GM12878 (cell line): Measurements from ENCODE around the gene PTPRN2. TPM values are rescaled to one million over a fixed set of nuclear protein-coding genes. Genes with fewer than 3 reads are reported as not detected.

ENCODE experiments used
- ATAC-seq: fragments of 200-7000 bp; cut with Tn5 transposase; 3 replicates; pipeline ENCODE4 v1.9.1; 2020; ENCODE audit warnings: mild to moderate bottlenecking, moderate library complexity
- BruUV-seq: library from RNA; stranded (reverse); fragments of 400-500 nt; replicated peaks from 2 replicates; lab custom pipeline; 2021; lab: Mats Ljungman, UMichigan
- CTCF ChIA-PET: fragments of 300-600 bp; sonication (Branson Sonifier 250); formaldehyde crosslinking; extraction: SDS; loops from one replicate; lab custom pipeline; 2021; ENCODE audit warnings: inconsistent platforms; lab: Yijun Ruan, JAX
- POLR2A ChIA-PET: fragments of 350-600 bp; formaldehyde crosslinking; extraction: SDS; loops from one replicate; lab custom pipeline; 2021; ENCODE audit warnings: inconsistent platforms; lab: Charles Lee
- RAD21 ChIA-PET: fragments of 300-600 bp; sonication (Branson Sonifier 250); formaldehyde crosslinking; loops from one replicate; lab custom pipeline; 2023; ENCODE audit warnings: antibody characterized with exemption; ENCODE audit not compliant: unreplicated experiment; lab: Charles Lee
- SMC1A ChIA-PET: fragments of 300-600 bp; sonication (Branson Sonifier 250); formaldehyde crosslinking; loops from one replicate; lab custom pipeline; 2023; ENCODE audit not compliant: unreplicated experiment, uncharacterized antibody; lab: Charles Lee
- DNase-seq: peaks from one replicate; pipeline ENCODE4 v3.0.0-alpha.2; 2011; ENCODE audit warnings: low read depth, low spot score
- FAIRE-seq: peaks from 3 replicates; lab custom pipeline; 2011; peaks lifted over from hg19 to GRCh38; lab: Jason Lieb, UNC
- H2AFZ ChIP-seq: 2 replicates; pipeline ENCODE4 v1.6.0; 2011; ENCODE audit warnings: low read depth, low read length, control low read depth; ENCODE audit not compliant: control insufficient read depth
- H3K27ac ChIP-seq: 2 replicates; pipeline ENCODE4 v1.5.1; 2011; ENCODE audit warnings: control low read depth; ENCODE audit not compliant: control insufficient read depth, insufficient read depth
- H3K27me3 ChIP-seq, 2 experiments: replicated peaks in 1 of 2; 2 replicates each; pipeline versions ENCODE4 v1.6.0 to v1.6.1; 2011; ENCODE audit warnings: low read length in 1 of 2; ENCODE audit not compliant: control insufficient read depth in 2 of 2, insufficient read depth in 2 of 2
- H3K36me3 ChIP-seq, 2 experiments: 2 replicates each; pipeline ENCODE4 v1.5.1; 2011; ENCODE audit warnings: low read length in 1 of 2; ENCODE audit not compliant: control insufficient read depth in 2 of 2, insufficient read depth in 2 of 2
- H3K4me1 ChIP-seq: 2 replicates; pipeline ENCODE4 v1.6.1; 2011; ENCODE audit warnings: mild to moderate bottlenecking, low read length, moderate library complexity, mixed read lengths; ENCODE audit not compliant: control insufficient read depth, insufficient read depth
- H3K4me2 ChIP-seq: 2 replicates; pipeline ENCODE4 v1.6.0; 2011; ENCODE audit warnings: control low read depth; ENCODE audit not compliant: control insufficient read depth, insufficient read depth
- H3K4me3 ChIP-seq: fragments of 200-600 bp; sonication (generic); 2 replicates; pipeline ENCODE4 v1.5.1; 2016
- H3K79me2 ChIP-seq: 2 replicates; pipeline ENCODE4 v1.6.0; 2011; ENCODE audit warnings: low read length; ENCODE audit not compliant: control insufficient read depth, insufficient read depth
- H3K9ac ChIP-seq: 2 replicates; pipeline ENCODE4 v1.8.0; 2011; ENCODE audit warnings: low read length, control low read depth, mixed read lengths; ENCODE audit not compliant: control insufficient read depth, insufficient read depth
- H3K9me3 ChIP-seq: replicated peaks from 3 replicates; pipeline ENCODE4 v1.5.1; 2011; ENCODE audit warnings: mild to moderate bottlenecking, low read length; ENCODE audit not compliant: control insufficient read depth, insufficient read depth
- H4K20me1 ChIP-seq: 2 replicates; pipeline ENCODE4 v1.6.0; 2011; ENCODE audit not compliant: control insufficient read depth, insufficient read depth
- BACH1 ChIP-seq: fragments of 450-650 bp; IDR thresholded peaks from 2 replicates; pipeline ENCODE4 v1.6.1; 2017; ENCODE audit warnings: mild to moderate bottlenecking, borderline replicate concordance
- BHLHE40 ChIP-seq, 2 experiments: fragments of 450-650 bp in 1 of 2; IDR thresholded peaks; 2 replicates each; pipeline ENCODE4 v1.6.1; 2011 to 2017; ENCODE audit warnings: low read depth in 2 of 2, borderline replicate concordance in 1 of 2, improper control_type of control experiment in 1 of 2, low read length in 1 of 2, mild to moderate bottlenecking in 1 of 2
- CBX5 ChIP-seq: sonication (generic); IDR thresholded peaks from 2 replicates; pipeline ENCODE4 v1.6.1; 2016; ENCODE audit warnings: low read depth, moderate library complexity, mild to moderate bottlenecking, inconsistent platforms
- CHD2 ChIP-seq: IDR thresholded peaks from 2 replicates; pipeline ENCODE4 v1.6.1; 2011; ENCODE audit warnings: low read depth, low read length, improper control_type of control experiment, borderline replicate concordance
- CHD4 ChIP-seq: fragments of 200-600 bp; sonication (generic); IDR thresholded peaks from 2 replicates; pipeline ENCODE4 v1.6.1; 2016; ENCODE audit warnings: mild to moderate bottlenecking
- HDAC2 ChIP-seq: fragments of 200-600 bp; sonication (generic); IDR thresholded peaks from 2 replicates; pipeline ENCODE4 v1.6.1; 2017
- IKZF2 ChIP-seq, 2 experiments: fragments of 450-650 bp; IDR thresholded peaks; 2 replicates each; pipeline ENCODE4 v1.6.1; 2017; ENCODE audit warnings: mild to moderate bottlenecking in 2 of 2, moderate library complexity in 2 of 2
- NFXL1 ChIP-seq: fragments of 450-650 bp; IDR thresholded peaks from 2 replicates; pipeline ENCODE4 v1.6.1; 2017; ENCODE audit warnings: antibody characterized with exemption, mild to moderate bottlenecking, borderline replicate concordance
- PAX5 ChIP-seq: IDR thresholded peaks from 2 replicates; pipeline ENCODE4 v1.6.1; 2011; ENCODE audit warnings: low read depth, low read length, borderline replicate concordance
- SIX5 ChIP-seq: IDR thresholded peaks from 2 replicates; pipeline ENCODE4 v1.6.1; 2011; ENCODE audit warnings: mild to moderate bottlenecking, low read depth, low read length, moderate library complexity; ENCODE audit not compliant: severe bottlenecking
- SMC3 ChIP-seq: IDR thresholded peaks from 2 replicates; pipeline ENCODE4 v1.6.1; 2011; ENCODE audit warnings: low read length, improper control_type of control experiment, borderline replicate concordance
- SPI1 ChIP-seq: IDR thresholded peaks from 2 replicates; pipeline ENCODE4 v1.6.1; 2011; ENCODE audit warnings: low read depth, mild to moderate bottlenecking, low read length, moderate library complexity, borderline replicate concordance; ENCODE audit not compliant: insufficient read depth
- STAT3 ChIP-seq: IDR thresholded peaks from 2 replicates; pipeline ENCODE4 v1.6.1; 2011; ENCODE audit warnings: low read depth, low read length, improper control_type of control experiment
- ZBED1 ChIP-seq: IDR thresholded peaks from 2 replicates; pipeline ENCODE4 v1.6.1; 2016; ENCODE audit warnings: borderline replicate concordance
- ZBTB33 ChIP-seq: fragments of 450-650 bp; IDR thresholded peaks from 2 replicates; pipeline ENCODE4 v1.6.1; 2017; ENCODE audit warnings: mild to moderate bottlenecking
- WGBS: methylation state at CpG from one replicate; pipeline ENCODE4 v1.1.6; 2016; ENCODE audit warnings: low lambda C conversion rate; ENCODE audit not compliant: insufficient replicate concordance, insufficient coverage; ENCODE audit errors: missing lambda C conversion rate; 5-methylcytosine and 5-hydroxymethylcytosine counted together
- in situ Hi-C: fragments of 300-500 bp; cut with MboI; formaldehyde crosslinking; loops from 9 replicates; pipeline ENCODE4 v1.14.3; 2018; ENCODE audit warnings: mixed read lengths
- intact Hi-C: fragments of 100-400 bp; cut with micrococcal nuclease; formaldehyde crosslinking; loops from one replicate; pipeline ENCODE4 v1.14.2; 2022; ENCODE audit not compliant: unreplicated experiment
- polyA plus RNA-seq, 11 experiments: library from polyadenylated mRNA; depleted of rRNA in 4 of 11; unstranded in 6 of 11; stranded (reverse) in 5 of 11; fragments of >200 nt; fragmentation: Nextera tagmentation in 4 of 11; fragmentation: Illumina TruSeq in 1 of 11; extraction: Ambion mirVana in 4 of 11; extraction: Trizol in 1 of 11; gene quantifications; 1 replicate in 1 of 11; 2 replicates in 10 of 11; pipeline versions ENCODE4 v1.2.1 to v1.2.3, GENCODE V29; 2011 to 2016; ENCODE audit warnings: inconsistent platforms in 2 of 11, missing spikeins in 2 of 11, low read depth in 1 of 11
- total RNA-seq, 4 experiments: library from RNA; depleted of rRNA in 3 of 4; stranded (reverse); fragments of >200 nt in 3 of 4; fragmentation: Illumina TruSeq in 1 of 4; extraction: Trizol in 1 of 4; gene quantifications; 2 replicates each; pipeline versions ENCODE4 v1.2.1 to v1.2.3, GENCODE V29; 2013 to 2021

Gene PTPRN2
- total and polyA plus RNA-seq, 10 of the 15 experiments (the other 5 are each of a cell fraction or from before 2014, with no cell fraction given), result 5.4 TPM; not detected in 9

- BruUV-seq, result no TSS peak
- CTCF ChIA-PET, result no interaction called here
- FAIRE-seq, result no peak
Observed at GRCh38 chr7:157689269-157690057, 898.2 kb downstream of the PTPRN2 start.

More at GRCh38 chr7:157689269-157690057, 898.2 kb downstream of the PTPRN2 start:
- Histone ChIP-seq H2AFZ (no peak overlapping the region), H3K4me1 (no peaks in the 10 kb centered on the region)
- intact Hi-C loops, result no loop called here
- TF ChIP-seq BHLHE40 (IDR thresholded peaks at IDR 0.05; ENCODE audit: borderline replicate concordance in 1 of 2, low read depth in 2 of 2, low read length in 1 of 2) (no peak), HDAC2 (no peak), CHD4 (no peak), BACH1 (no peak), IKZF2 (IDR thresholded peaks at IDR 0.05) (no peak), STAT3 (no peak), ZBED1 (no peak), NFXL1 (no peak), SPI1 (no peak), PAX5 (no peak), CHD2 (no peak), SIX5 (no peak), CBX5 (no peak), SMC3 (no peak), ZBTB33 (no peak)
- TF ChIP-seq, all 136 proteins: peak for 0
- Histone ChIP-seq H4K20me1 (no peaks in the 10 kb centered on the region), H3K9me3 (peaks cover 3% of the 10 kb centered on the region; the same call in 1 of the 3 replicates), H3K4me3 (no peak overlapping the region), H3K9ac (no peak overlapping the region), H3K4me2 (no peak overlapping the region), H3K79me2 (no peaks in the 10 kb centered on the region), H3K27ac (no peak overlapping the region), H3K27me3 (no peaks in the 10 kb centered on the region; a peak in 2 of 4 replicates), H3K36me3 (no peaks in the 10 kb centered on the region)
- in situ Hi-C loops, result no loop called here
- ChIA-PET SMC1A (no interaction called here), POLR2A (no interaction called here), RAD21 (no interaction called here)
- 35% methylated on average over 50 of the region's 59 CpGs for WGBS
- no peak for DNase-seq
- no peak for ATAC-seq
